Adrenal gland (tissue), 5 donors: ENCODE measurements around the gene UBASH3B.

ENCODE experiments used
- POLR2A ChIP-seq, 2 donors: fragments of 450-650 bp; IDR thresholded peaks; one replicate each; pipeline ENCODE4 v1.6.1; 2017; ENCODE audit warnings: antibody characterized with exemption in 2 of 2, mild to moderate bottlenecking in 2 of 2, moderate library complexity in 1 of 2
- TF ChIP-seq, protein P1 (sequence below), 6 experiments: fragments of 450-650 bp in 4 of 6; fragments of 200-600 bp in 2 of 6; sonication (generic) in 1 of 6; IDR thresholded peaks; 1 replicate in 5 of 6; 2 replicates in 1 of 6; pipeline versions ENCODE4 v1.5.1 to v1.8.0; 2016 to 2021; ENCODE audit warnings: antibody characterized with exemption in 6 of 6, mild to moderate bottlenecking in 2 of 6, moderate library complexity in 1 of 6
- donor health status: DM: no; HTN: no; CAD: no.

DNA sequence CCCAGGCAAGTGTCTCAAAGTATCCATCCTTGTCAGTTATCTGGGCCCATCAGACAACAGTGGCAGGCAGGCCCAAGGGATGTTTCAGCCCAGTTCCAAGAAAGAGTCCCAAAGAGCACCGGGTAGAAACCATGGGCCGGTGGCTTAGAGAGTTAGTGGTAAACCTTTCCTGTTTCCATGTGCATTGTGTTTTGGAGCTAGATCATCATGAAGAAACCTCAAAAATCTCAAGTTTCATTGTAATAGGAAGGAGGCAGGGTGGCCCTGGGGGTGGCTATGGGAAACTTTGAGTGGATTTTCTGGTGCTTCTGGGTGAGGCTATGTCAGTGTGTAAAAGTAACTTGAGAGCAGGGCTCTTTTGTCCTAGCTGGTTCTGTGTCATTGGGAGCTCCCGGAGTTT is 68.1 kb downstream of the UBASH3B start:
- TF ChIP-seq, protein P1, sequence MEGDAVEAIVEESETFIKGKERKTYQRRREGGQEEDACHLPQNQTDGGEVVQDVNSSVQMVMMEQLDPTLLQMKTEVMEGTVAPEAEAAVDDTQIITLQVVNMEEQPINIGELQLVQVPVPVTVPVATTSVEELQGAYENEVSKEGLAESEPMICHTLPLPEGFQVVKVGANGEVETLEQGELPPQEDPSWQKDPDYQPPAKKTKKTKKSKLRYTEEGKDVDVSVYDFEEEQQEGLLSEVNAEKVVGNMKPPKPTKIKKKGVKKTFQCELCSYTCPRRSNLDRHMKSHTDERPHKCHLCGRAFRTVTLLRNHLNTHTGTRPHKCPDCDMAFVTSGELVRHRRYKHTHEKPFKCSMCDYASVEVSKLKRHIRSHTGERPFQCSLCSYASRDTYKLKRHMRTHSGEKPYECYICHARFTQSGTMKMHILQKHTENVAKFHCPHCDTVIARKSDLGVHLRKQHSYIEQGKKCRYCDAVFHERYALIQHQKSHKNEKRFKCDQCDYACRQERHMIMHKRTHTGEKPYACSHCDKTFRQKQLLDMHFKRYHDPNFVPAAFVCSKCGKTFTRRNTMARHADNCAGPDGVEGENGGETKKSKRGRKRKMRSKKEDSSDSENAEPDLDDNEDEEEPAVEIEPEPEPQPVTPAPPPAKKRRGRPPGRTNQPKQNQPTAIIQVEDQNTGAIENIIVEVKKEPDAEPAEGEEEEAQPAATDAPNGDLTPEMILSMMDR (IDR thresholded peaks at IDR 0.05), result no peak
- no peak for TF ChIP-seq POLR2A (IDR thresholded peaks at IDR 0.05)
